Common myeloid progenitor, CD34-positive (primary cell): ENCODE measurements around the gene PPM1G. TPM values are rescaled to one million over a fixed set of nuclear protein-coding genes. Genes with fewer than 3 reads are reported as not detected.

Experiments
- CTCF ChIA-PET: fragments of 350-600 bp; sonication (Branson Sonifier 250); formaldehyde crosslinking; loops from one replicate; lab custom pipeline; 2021; ENCODE audit warnings: antibody characterized with exemption; lab: Charles Lee
- POLR2A ChIA-PET: fragments of 350-600 bp; sonication (Branson Sonifier 250); formaldehyde crosslinking; loops from one replicate; lab custom pipeline; 2021; ENCODE audit warnings: antibody characterized with exemption; lab: Charles Lee
- DNase-seq, 3 donors: peaks; one replicate each; pipeline versions ENCODE4 v3.0.0 to v3.0.0-alpha.2; 2013
- H3K27ac ChIP-seq, 2 experiments: 1 replicate in 1 of 2; 2 replicates in 1 of 2; pipeline ENCODE4 v1.7.0; 2013; ENCODE audit warnings: inconsistent platforms in 2 of 2, low read length in 2 of 2, mild to moderate bottlenecking in 2 of 2, low read depth in 1 of 2, moderate library complexity in 1 of 2; ENCODE audit not compliant: severe bottlenecking in 2 of 2, insufficient read depth in 1 of 2, poor library complexity in 1 of 2
- H3K27me3 ChIP-seq, 5 experiments: replicated peaks in 2 of 5; 1 replicate in 3 of 5; 2 replicates in 2 of 5; pipeline versions ENCODE4 v1.6.1 to v1.7.0; 2013; ENCODE audit warnings: low read length in 4 of 5, mild to moderate bottlenecking in 2 of 5, moderate library complexity in 2 of 5, inconsistent platforms in 1 of 5; ENCODE audit not compliant: insufficient read depth in 5 of 5, control insufficient read depth in 4 of 5
- H3K36me3 ChIP-seq, 4 experiments: 1 replicate in 2 of 4; 2 replicates in 2 of 4; pipeline versions ENCODE4 v1.6.1 to v1.7.0; 2013; ENCODE audit warnings: low read length in 3 of 4, control low read depth in 1 of 4, mild to moderate bottlenecking in 1 of 4; ENCODE audit not compliant: control insufficient read depth in 4 of 4, insufficient read depth in 4 of 4
- H3K4me1 ChIP-seq, 4 experiments: 1 replicate in 3 of 4; 2 replicates in 1 of 4; pipeline versions ENCODE4 v1.6.1 to v1.7.1; 2013; ENCODE audit warnings: low read length in 3 of 4, mild to moderate bottlenecking in 3 of 4, control low read depth in 1 of 4, inconsistent platforms in 1 of 4, moderate library complexity in 1 of 4; ENCODE audit not compliant: control insufficient read depth in 4 of 4, insufficient read depth in 4 of 4; ENCODE audit errors: control extremely low read depth in 1 of 4
- H3K4me3 ChIP-seq, 7 experiments: 1 replicate in 4 of 7; 2 replicates in 3 of 7; pipeline versions ENCODE4 v1.5.1 to v1.7.0; 2013; ENCODE audit warnings: mild to moderate bottlenecking in 7 of 7, low read length in 6 of 7, moderate library complexity in 6 of 7, inconsistent platforms in 2 of 7, low read depth in 2 of 7, control low read depth in 1 of 7; ENCODE audit not compliant: insufficient read depth in 4 of 7, control insufficient read depth in 1 of 7; ENCODE audit errors: extremely low read depth in 1 of 7
- H3K9me3 ChIP-seq, 5 experiments: 1 replicate in 4 of 5; 2 replicates in 1 of 5; pipeline versions ENCODE4 v1.6.1 to v1.7.1; 2013; ENCODE audit warnings: low read length in 4 of 5, mild to moderate bottlenecking in 2 of 5, inconsistent platforms in 1 of 5, low read depth in 1 of 5, moderate library complexity in 1 of 5; ENCODE audit not compliant: control insufficient read depth in 4 of 5, insufficient read depth in 2 of 5; ENCODE audit errors: control extremely low read depth in 1 of 5
- WGBS: methylation state at CpG from one replicate; pipeline ENCODE4 v1.1.5; 2013; ENCODE audit not compliant: insufficient coverage; 5-methylcytosine and 5-hydroxymethylcytosine counted together
- polyA plus RNA-seq: library from polyadenylated mRNA; unstranded; fragments of 120-200 nt; gene quantifications from one replicate; pipeline ENCODE4 v1.2.1, GENCODE V29; 2013

Gene PPM1G, protein sequence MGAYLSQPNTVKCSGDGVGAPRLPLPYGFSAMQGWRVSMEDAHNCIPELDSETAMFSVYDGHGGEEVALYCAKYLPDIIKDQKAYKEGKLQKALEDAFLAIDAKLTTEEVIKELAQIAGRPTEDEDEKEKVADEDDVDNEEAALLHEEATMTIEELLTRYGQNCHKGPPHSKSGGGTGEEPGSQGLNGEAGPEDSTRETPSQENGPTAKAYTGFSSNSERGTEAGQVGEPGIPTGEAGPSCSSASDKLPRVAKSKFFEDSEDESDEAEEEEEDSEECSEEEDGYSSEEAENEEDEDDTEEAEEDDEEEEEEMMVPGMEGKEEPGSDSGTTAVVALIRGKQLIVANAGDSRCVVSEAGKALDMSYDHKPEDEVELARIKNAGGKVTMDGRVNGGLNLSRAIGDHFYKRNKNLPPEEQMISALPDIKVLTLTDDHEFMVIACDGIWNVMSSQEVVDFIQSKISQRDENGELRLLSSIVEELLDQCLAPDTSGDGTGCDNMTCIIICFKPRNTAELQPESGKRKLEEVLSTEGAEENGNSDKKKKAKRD
- polyA plus RNA-seq: 70.2 TPM

DNA sequence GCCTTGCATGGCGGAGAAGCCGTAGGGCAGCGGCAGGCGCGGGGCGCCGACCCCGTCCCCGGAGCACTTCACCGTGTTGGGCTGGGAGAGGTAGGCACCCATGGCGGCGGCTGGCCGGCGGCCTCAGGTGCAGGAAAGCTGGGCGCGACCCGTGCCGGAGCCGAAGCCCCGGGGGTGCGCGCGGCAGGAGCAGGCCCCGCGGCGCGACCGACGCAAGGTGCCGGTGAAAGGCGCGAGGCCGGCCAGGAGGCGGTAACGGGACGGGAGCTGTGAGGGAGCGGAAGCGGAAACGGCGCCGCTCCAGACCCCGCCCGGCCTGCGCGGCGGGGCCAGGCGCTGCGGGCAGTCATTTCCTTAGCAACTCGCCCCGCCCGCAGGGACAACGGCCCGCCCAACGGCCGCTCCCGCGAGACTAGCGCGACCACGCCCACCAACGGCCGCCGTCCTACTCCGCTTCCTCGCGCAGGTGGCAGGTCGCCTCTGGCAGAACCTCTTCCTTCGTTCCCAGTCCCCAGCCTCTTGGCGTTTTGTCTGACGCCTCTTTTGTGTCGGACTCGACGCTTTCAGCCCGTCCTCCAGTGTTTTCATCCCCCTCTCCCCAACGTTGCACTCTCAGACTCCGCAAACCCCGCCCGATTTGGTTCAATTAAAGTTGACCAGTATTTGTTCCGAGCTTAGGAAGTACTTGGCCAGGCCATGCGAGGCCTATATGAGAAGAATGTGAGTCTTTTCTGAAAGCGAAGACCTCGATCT, at the start of gene PPM1G:
Gene PPM1G (minus strand): TSS at position 271 of the 753 bp plus-strand sequence. CDS start 169 bp downstream, at position 102.
- Histone ChIP-seq H3K27me3 (no peaks in the 10 kb centered on the region), H3K27ac (peak within 1 kb of the TSS; percentile 70 to 90), H3K9me3 (no peaks in the 10 kb centered on the region), H3K4me3 (peak within 1 kb of the TSS; percentile 82 to 97 (median 91)), H3K36me3 (peaks cover 0 to 8% (median 2%) of the 10 kb centered on the region in 4 experiments), H3K4me1 (peaks cover 13 to 18% (median 15%) of the 10 kb centered on the region in 4 experiments)
- ChIA-PET CTCF (interaction anchor here (0.9 to 4.2 kb wide), 10 partner anchors 12 to 40 kb away, joined by 3 to 45 read pairs (median 4); partner anchors contain the start of genes EIF2B4 and NRBP1), POLR2A (interaction anchor here (0.6 to 2.3 kb wide), 9 partner anchors 12 to 1345 kb away, joined by 3 to 10 read pairs (median 4); partner anchors contain the start of genes GTF3C2, NRBP1 and SNX17)
- 1% methylated on average over 70 of the region's 82 CpGs for WGBS
- peak; percentile 96 to 97 (median 97) for DNase-seq

DNA sequence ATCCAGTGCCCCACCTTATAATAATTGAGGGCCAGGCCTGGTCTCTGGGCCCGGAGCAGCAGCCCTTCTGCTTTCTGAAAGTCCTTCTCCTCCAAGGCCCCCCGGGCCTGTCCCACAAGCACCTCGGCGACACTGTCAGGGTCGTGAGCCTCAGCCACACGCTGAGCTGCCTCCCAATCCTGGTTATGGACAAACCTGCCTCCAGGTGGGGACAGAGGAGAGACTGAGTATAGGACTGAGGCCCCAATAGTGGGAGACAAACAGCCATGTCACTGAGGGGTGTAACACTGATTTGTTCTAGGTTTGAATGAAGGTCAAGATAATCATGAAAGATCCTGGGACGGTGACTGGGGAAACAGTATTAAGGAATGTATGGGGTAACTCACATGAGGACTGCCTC, 44.6 kb upstream of the PPM1G start:
- no peak for DNase-seq
- Histone ChIP-seq H3K4me3 (no peak overlapping the region), H3K27ac (no peak overlapping the region), H3K36me3 (peaks cover 23 to 78% (median 46%) of the 10 kb centered on the region in 4 experiments), H3K27me3 (no peaks in the 10 kb centered on the region), H3K9me3 (no peaks in the 10 kb centered on the region), H3K4me1 (no peaks in the 10 kb centered on the region)
- ChIA-PET CTCF (no interaction called here), POLR2A (no interaction called here)
- 100% methylated on average over 7 of the region's 7 CpGs for WGBS

DNA sequence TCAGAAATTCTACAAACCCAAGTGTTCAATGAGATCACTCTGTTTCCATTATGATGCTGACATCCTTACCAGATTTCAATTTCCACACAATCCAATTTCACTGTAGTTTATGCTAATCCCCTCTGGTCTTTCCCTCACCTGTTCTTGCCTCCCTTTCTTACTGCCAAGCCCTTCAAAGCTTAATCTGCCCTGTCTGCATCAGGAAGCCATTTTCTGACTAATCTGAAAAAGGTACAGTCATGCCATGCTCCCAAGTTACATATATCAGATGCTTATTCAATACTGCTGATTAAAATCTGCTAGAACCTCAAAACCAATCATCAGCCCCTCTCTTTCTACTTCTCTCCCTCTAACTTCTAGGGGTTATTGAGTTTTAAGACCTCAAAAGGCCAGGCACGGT, 41.7 kb upstream of the PPM1G start:
- no peak for DNase-seq
- WGBS: 100% methylated on average over 1 of the region's 1 CpG
- POLR2A ChIA-PET: no interaction called here
- H3K9me3 ChIP-seq: no peaks in the 10 kb centered on the region
- H3K27ac ChIP-seq: no peak overlapping the region
- CTCF ChIA-PET: interaction anchor here (1.2 kb wide), 1 partner anchor 168 kb away, joined by 3 read pairs; no protein-coding TSS in a partner anchor
- H3K27me3 ChIP-seq: no peaks in the 10 kb centered on the region
- H3K4me3 ChIP-seq: no peak overlapping the region
- H3K4me1 ChIP-seq: no peaks in the 10 kb centered on the region
- H3K36me3 ChIP-seq: peaks cover 29 to 69% (median 43%) of the 10 kb centered on the region in 4 experiments

DNA sequence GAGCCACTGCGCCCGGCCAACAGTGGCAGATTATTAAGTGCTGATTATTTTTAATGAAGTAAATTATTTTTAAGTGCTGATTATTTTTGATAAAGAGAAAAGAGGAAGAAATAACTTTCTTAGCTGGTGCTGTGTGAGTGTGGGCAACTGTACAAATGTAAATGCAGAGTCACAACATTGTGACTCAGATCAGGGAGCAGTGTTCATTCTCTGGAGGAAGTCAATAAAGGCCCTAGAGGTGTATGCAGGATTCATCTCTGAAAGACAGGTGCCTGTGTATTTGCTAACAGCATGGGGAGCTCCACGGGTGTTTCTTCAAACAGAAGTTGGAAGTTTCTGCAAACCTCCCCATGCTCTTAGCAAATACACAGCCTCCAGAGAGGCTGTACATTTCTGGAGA, 39.0 kb upstream of the PPM1G start:
- CTCF ChIA-PET: interaction anchor here (0.7 to 1.7 kb wide), 3 partner anchors 10 to 235 kb away, joined by 3 to 4 read pairs (median 3); no protein-coding TSS in a partner anchor

DNA sequence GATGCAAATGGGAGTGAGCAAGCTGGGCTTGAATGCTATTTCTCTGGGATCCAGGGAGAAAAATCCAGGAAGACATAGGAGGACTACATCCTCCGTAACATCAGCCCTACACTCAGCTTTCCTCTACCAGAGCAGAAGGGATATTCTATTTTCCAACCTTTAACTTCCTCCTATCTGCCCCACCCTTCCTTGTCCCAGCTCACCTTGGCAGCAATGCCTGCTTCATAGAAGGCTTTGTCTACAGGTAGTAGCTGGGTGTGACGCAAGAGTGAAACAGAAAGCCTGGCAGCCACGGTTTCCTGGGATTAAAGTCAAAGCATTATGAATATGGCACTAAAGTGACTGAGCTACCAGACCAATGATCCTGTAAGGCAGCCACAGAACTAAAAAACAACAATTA, 36.7 kb upstream of the PPM1G start:
- POLR2A ChIA-PET: no interaction called here
- H3K27me3 ChIP-seq: no peaks in the 10 kb centered on the region
- no peak overlapping the region for H3K4me3 ChIP-seq
- peaks cover 19 to 66% (median 53%) of the 10 kb centered on the region in 4 experiments for H3K36me3 ChIP-seq
- H3K27ac ChIP-seq: no peak overlapping the region
- no peaks in the 10 kb centered on the region for H3K9me3 ChIP-seq
- CTCF ChIA-PET: no interaction called here
- H3K4me1 ChIP-seq: peaks cover 0 to 9% (median 3%) of the 10 kb centered on the region in 4 experiments
- DNase-seq: no peak
- 95% methylated on average over 3 of the region's 3 CpGs for WGBS

More for the DNA sequence above, 39.0 kb upstream of the PPM1G start:
- WGBS: 94% methylated on average over 2 of the region's 3 CpGs
- H3K4me1 ChIP-seq: no peaks in the 10 kb centered on the region
- no peaks in the 10 kb centered on the region for H3K9me3 ChIP-seq
- H3K4me3 ChIP-seq: no peak overlapping the region
- POLR2A ChIA-PET: no interaction called here
- peaks cover 24 to 64% (median 44%) of the 10 kb centered on the region in 4 experiments for H3K36me3 ChIP-seq
- DNase-seq: no peak
- no peaks in the 10 kb centered on the region for H3K27me3 ChIP-seq
- H3K27ac ChIP-seq: no peak overlapping the region

DNA sequence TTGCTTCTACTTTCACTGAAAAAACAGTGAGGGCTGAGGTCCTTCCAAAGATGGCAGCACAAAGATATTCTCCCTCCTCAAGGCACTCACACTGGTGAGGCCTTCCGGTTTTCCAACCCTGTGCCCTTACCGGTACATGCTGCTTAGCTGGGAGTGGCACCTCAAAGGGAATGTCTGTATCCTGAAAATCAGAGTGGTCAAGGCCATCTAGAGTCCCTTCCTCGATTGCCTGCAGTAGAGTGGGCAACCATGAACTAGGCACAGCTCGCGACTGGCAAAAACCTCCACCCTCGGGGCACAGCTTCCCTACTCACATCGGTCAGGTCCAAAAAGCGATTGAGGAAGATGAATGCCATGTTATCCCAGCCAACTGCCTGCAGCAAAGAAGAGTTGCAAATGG, 36.2 kb upstream of the PPM1G start:
- DNase-seq: no peak
- Histone ChIP-seq H3K9me3 (no peaks in the 10 kb centered on the region), H3K4me1 (peaks cover 0 to 9% (median 3%) of the 10 kb centered on the region in 4 experiments), H3K27ac (no peak overlapping the region), H3K4me3 (no peak overlapping the region), H3K36me3 (peaks cover 21 to 70% (median 57%) of the 10 kb centered on the region in 4 experiments), H3K27me3 (no peaks in the 10 kb centered on the region)
- CTCF ChIA-PET: no interaction called here
- POLR2A ChIA-PET: no interaction called here
- 98% methylated on average over 8 of the region's 8 CpGs for WGBS
